Lower leg skin (tissue), 3 donors: ENCODE data around the gene ACACA.

ENCODE experiments used
- CTCF ChIP-seq, 3 donors: fragments of 450-650 bp; IDR thresholded peaks; one replicate each; pipeline ENCODE4 v1.5.1; 2016; ENCODE audit warnings: antibody characterized with exemption in 3 of 3, mild to moderate bottlenecking in 3 of 3, moderate library complexity in 2 of 3
- POLR2A ChIP-seq, 2 donors: fragments of 450-650 bp; IDR thresholded peaks; one replicate each; pipeline ENCODE4 v1.6.1; 2016 to 2017; ENCODE audit warnings: antibody characterized with exemption in 2 of 2, mild to moderate bottlenecking in 1 of 2, moderate library complexity in 1 of 2

- TF ChIP-seq CTCF (IDR thresholded peaks at IDR 0.05) (no peak), POLR2A (IDR thresholded peaks at IDR 0.05) (no peak)
Measured at GRCh38 chr17:37167756-37168155, 238.9 kb downstream of the ACACA start.
